HG03342 (cell line): ENCODE measurements around the gene ZRSR2.
A peak's percentile ranks its signal among the peaks of the same experiment; 100 is the strongest.
"Not testable (repeated sequence)": the region's sequence is repeated elsewhere in the genome, so short reads cannot be mapped to it uniquely, and the experiment has no call there.

Experiments
- ATAC-seq: cut with Tn5 transposase; IDR thresholded peaks from one replicate; pipeline ENCODE4 v1.9.1; 2021; ENCODE audit warnings: mild to moderate bottlenecking, moderate library complexity; ENCODE audit not compliant: unreplicated experiment

Gene ZRSR2, protein sequence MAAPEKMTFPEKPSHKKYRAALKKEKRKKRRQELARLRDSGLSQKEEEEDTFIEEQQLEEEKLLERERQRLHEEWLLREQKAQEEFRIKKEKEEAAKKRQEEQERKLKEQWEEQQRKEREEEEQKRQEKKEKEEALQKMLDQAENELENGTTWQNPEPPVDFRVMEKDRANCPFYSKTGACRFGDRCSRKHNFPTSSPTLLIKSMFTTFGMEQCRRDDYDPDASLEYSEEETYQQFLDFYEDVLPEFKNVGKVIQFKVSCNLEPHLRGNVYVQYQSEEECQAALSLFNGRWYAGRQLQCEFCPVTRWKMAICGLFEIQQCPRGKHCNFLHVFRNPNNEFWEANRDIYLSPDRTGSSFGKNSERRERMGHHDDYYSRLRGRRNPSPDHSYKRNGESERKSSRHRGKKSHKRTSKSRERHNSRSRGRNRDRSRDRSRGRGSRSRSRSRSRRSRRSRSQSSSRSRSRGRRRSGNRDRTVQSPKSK

DNA sequence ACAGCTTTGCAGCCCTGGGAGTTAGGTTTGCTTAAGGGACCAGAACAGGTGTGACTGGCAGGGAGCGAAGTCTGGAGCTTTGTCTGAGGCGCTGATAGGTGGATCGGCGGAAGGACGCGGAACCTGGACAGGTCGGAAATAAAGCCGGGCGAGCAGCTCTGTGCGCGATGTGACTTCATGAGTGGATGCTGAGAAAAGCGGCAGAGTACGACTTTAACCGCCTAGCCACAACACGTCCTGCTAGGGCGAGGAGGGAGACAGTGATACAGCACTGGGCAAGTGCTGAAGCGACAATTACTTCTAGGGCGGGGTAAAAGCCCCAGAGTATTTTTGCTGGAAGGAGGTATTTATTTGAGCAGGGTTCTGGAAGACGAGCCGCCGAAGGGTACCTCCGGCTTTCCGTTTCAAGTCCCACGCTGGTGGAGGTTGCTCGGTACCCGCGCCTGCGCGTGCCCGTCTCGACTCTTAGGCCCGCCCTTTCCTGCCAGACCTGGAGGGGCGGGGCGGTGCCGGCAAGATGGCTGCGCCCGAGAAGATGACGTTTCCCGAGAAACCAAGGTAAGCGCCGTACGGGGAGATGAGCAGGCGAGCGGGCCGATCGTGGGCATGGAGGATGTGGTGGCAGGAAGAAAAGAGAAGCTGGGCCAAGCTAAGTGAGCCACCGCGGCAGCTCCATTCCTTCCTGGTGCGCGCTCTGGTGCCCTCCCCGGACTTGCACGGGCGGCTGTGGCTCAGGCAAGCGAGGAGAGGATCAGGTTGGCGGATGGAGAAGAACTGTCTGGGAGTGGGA is at the start of gene ZRSR2:
ZRSR2 (plus strand) TSS at position 506 of the 790 bp plus-strand sequence; CDS start at position 518, 12 bp downstream.
- peak; percentile 87 for ATAC-seq

DNA sequence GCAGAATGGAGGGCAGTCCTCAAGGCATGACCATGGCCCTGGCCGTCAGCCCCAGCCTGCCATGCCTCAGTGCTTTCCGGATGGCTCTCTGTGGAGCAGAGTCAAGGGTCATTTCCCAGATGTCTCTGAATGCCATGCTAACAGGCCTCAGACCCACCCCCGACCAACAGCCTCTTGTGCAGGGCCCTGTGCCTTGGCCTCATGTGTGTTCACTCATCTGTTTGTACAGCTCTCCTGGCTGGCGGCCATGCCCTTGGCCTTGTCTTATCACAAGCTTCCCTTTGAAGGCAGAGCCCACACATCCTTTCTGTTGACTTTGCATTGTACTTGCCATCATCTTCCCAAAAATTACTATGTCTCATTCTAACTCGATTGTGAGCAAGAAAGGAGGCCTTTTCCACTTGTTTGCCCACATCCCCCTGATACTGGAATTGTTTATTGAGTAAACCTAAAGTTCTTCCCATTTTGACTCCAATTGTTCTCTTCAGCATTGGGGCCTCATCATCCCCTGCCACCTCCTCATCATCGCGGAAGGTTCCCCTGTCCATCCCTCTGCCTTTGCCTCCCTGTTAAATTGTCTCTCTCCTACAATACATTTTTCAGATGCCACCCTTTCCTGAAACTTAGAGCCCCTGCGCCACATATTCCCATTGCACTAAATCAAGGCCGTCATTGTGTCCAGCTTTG is 46.0 kb upstream of the ZRSR2 start:
- no peak for ATAC-seq

DNA sequence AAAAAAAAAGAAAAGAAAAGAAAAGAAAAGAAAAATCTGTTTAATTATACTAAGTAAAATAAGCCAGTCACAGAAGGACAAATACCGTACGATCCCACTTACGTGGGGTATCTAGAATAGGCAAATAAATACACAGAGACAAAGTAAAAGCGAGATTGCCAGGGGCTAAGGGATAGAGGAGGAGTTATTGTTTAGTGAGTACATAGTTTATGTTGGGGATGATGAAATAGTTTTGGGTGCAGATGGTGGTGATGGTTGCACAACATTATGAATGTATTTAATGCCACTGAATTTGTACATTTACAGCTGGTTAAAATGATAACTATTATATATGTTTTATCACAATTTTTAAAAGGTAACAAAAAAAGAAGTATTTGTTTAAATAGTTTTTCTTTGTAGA is 45.1 kb upstream of the ZRSR2 start:
- ATAC-seq: no peak

DNA sequence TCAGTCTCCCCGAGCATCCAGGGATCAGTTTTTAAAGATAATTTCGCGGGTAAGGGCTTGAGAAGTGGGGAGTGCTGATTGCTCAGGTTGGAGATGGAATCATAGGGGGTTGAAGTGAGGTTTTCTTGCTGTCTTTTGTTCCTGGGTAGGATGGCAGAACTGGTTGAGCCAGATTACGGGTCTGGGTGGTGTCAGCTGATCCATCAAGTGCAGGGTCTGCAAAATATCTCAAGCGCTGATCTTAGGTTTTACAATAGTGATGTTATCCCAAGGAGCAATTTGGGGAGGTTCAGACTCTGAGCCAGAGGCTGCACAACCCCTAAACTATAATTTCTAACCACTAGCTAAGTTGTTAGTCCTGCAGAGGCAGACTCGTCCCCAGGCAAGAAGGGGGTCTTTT is 43.6 kb upstream of the ZRSR2 start:
- ATAC-seq: not testable (repeated sequence)

DNA sequence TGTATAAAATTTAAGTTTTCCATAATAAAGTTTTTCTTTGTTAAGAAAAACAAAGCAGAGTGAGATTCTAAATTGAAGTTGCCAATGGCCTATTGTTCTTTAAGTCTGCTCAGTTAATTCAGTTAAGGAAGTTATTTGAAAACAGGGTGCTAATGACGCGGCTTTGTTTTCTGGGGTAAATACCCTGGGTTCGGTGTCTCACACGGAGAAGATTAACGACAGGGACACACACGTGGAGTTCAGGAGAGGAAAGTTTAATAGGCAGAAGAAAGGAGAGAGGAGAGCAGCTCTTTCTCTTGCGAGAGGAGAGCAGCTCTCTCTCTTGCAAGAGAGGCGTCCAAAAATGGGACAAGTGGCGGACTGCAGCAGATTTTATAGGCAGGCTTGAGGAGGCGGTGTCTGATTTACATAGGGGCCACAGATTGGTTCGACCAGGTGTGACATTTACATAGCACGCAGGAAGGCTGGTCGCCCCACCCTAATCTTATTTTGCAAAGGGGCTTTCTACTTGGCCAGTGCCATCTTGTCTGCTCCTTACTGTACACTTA is 42.6 kb upstream of the ZRSR2 start:
- ATAC-seq: no peak

DNA sequence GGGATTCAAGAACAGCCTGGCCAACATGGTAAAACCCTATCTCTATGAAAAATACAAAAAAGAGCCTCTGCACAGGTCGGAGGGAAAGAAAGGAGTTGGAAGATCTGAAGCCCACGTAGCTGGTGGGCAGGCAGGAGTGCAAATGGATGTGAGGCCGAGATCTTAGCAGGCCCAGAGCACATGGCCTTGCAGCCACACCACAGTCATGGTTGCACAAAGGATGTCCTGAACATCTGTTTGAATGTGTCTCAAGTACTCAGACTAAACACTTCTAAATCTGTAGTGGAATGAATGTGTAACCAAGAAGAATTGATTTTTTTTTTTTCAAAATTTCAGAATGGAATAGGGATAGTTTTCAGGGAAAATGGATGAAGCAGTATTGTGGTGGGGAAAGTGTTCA is 41.4 kb upstream of the ZRSR2 start:
- no peak for ATAC-seq

DNA sequence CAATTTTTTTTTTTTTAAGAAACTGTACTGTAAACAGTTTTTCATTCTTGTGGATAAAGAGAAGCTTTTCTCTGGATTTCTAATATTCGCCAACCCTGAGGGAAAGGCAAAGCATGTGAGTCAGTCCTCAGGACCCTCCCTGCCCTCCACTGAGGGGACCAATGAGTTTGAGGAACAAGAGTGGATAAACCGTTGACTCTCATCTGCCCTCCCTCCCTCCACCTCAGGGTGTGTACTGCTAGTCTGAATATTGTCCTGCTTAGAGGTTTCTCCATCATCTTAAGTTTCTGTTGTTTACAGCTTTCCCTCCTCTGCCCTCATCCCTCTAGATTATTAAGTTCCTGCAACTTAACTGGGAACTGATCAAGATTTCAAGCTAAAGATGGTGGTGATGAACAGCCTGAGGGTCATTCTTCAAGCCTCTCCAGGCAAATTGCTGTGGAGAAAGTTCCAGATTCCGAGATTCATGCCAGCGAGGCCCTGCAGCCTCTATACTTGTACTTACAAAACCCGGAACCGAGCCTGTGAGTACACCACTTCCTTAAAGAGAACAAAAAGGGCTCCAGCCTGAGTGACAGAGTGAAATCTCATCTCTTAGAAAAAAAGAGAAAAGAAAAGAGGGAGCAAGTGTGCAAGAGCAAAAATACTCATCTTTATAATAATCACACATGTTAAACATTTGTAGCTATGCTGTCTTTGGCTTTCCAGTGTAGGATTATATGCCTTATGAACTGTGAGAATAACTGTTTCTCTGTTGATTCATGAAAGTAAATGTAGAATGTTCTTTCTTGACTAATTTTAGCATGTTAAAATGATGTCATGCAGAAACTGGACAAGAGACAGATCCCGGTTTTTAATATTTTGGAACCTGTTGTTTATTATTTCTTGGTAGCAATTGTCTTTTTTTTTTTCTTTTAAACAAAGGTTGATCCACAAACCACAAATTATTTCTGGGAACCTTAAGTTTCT is 40.4 kb upstream of the ZRSR2 start:
- ATAC-seq: peak; percentile 84

DNA sequence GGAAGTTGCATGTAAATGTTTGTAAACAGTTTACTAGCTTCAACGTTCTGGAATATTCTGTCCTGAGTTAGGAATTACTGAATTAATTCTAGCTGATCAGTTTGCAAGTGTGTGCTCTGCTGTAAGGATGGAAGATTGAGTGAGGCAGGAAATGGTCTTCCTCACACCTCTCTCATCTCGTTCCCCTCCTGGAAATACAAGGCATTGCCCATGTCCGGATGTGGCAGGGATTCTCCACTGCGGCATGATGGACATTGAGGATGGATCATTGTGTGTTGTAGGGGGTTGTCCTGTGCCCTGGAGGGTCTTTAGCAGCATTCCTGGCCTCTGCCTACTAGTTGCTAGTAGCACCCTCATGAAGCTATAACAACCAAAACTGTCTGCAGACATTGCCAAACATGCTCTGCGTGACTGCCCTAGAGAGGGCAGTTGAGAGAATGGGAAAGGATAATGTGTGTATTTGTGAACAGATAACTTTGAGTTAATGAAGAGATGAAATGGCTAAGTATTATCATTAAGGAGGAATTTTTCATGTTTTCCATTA is 39.6 kb upstream of the ZRSR2 start:
- ATAC-seq: no peak

DNA sequence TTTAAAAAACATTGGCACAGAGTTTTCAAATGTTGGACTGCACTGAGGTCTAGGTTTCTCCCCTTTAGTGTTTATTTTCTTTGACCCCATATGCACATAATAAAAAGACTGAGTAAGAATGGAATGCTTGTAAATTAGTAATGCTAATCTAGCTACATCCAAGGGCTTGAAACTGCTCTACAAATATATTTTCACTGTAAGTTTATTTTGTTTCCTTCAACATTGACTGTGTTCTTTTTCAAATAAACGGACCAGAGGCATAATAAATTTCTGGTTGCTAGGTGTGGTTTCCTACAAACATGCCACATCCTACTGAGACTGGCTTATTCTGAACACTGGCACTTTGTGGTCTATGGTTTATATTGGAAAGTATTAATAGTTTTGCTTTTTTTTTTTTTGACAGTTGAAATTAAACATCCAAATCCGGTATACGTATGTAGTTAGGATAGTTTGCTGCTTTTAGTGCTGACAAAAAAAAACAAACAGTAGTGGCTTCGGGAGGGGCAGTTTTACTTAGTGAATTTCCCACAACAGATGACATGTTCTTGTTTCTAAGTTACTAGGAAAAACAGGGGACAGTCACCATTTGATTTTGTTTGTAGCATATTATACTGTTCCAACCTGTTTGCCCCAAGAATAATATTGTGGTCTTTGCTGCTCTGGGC is 39.0 kb upstream of the ZRSR2 start:
- ATAC-seq: peak; percentile 54

DNA sequence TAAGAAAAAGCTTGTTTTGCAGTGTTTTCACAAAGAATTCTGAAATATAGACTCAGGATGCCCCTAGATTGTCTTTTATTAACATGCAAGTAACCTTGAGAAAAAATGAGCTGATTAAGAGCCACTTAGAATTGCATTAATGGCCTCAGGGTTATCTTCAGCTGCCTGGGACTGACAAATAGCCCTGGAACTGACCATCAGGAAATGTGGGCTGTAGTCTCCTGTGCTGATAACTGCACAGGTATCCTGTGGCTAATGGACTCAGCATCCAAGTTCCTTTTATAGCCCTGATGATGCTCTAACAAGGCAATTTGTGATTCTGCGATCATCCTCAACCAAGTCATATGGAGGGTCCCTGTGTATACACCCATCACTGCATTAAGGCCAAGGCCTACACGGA is 35.2 kb upstream of the ZRSR2 start:
- ATAC-seq: no peak

DNA sequence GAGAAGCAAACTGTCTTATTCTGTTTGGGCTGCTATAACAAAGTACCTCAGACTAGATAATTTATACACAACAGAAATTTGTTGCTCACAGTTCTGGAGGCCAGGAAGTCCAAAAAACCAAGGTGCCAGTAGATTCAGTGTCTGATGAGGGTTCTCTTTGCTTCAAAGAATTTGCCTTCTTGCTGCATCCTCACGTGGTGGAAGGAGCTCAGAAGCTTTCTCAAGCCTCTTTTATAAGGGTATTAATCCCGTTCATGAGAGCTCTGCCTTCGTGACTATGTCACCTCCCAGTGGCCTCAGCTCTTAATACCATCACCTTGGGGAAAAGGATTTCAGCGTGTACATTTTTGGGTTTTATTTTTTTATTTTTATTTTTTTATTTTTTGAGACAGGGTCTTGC is 32.1 kb upstream of the ZRSR2 start:
- ATAC-seq: no peak

DNA sequence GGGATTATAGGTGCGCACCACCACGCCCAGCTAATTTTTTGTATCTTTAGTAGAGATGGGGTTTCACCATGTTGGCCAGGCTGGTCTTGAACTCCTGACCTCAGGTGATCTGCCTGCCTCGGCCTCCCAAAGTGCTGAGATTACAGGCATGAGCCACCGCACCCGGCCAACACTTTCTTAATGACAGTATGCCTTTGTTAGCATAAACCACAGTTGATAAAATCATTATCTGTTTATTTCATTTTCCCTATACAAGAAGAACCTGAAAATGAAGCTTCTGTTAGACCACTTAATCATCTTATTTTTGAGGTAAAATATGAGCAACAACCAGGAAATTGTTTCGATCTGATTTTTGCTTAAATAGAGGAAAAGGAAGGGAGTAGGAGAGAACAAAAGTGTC is 30.4 kb upstream of the ZRSR2 start:
- not testable (repeated sequence) for ATAC-seq

DNA sequence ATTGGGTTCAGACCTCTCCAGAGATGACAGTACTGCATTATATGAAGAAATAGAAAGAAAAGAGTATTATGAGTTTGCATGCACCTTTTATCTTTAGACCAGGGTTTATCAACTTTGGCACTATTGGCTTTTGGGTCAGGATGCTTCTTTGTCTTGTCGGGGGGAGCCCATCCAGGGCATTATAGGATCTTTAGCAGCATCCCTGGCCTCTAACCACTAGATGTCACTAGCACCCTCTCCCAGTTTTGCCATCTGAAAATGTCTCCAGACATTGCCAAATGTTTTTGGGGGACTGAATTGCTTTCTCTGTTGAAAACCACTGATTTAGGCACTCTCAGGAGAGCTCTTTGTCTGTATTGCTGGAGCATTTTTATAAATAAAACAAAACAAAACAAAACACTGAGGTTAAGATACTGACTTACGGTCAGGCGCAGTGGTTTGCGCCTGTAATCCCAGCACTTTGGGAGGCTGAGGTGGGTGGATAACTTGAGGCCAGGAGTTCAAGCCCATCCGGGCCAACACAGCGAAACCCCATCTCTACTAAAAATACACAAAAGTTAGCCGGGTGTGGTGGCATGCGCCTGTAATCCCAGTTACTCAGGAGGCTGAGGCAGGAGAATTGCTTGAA is 28.6 kb upstream of the ZRSR2 start:
- ATAC-seq: peak; percentile 52

DNA sequence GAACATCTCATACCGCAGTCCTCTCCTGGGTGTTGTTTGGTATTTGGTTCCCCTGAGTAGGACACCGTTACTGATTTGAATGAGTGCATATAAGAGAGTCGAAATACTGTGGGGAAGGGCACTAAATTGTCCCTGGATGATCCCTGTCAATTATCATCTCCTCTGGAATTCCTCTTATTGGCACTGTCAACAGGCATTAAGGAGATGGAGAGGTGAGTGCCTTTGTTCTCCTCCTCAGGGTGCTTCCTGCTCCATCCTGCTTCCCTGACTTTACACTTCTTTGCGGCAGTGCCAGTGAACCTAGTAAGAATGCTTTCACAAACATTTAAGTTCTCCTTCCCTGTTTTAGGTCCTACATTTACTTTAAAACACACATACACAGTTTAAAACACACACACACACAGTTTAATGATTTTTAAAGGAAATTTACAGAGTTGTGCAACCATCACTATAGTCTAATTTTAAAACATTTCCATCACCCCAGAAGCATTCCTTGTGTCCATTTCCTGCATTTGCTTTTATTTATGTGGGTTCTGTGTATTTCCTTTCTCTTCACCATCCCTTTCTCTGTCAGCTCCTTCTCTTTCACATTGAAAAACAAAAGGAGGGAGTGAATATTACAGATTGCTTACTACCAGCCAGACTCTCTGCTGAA is 20.9 kb upstream of the ZRSR2 start:
- no peak for ATAC-seq

DNA sequence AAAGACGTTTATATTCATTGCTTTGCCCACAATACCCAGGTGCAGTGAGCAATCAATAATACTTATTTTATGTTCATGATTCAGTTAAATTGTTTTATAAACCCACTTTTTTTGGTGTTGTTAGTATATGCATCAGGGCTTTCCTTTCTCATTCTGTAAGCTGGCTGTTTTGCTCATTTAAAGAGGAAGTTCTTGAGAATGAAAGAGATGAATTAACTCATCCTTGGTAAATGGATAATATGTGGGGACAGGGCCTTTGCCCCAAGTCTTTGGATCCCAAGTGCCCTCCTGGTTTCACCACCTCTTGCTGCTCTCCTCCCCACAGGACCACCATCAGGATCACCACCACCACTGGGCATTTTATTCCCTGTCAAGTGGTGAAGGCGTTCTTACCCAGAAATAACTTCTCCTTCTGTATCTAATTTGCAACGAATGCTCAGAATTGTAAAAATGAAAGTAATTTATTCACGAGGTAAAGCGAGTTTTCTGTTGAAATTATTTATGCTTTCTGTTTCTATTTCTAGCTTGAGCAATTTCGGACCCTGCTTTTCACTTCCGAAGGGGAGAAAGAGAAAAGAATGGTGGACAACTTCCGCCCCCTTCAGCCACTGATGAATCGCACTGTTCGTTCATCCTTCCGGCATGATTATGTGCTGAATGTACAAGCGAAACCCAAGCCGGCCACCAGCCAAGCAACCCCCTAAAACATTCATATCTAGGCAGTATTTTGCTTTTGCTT is 8.2 kb upstream of the ZRSR2 start:
- peak; percentile 93 for ATAC-seq

DNA sequence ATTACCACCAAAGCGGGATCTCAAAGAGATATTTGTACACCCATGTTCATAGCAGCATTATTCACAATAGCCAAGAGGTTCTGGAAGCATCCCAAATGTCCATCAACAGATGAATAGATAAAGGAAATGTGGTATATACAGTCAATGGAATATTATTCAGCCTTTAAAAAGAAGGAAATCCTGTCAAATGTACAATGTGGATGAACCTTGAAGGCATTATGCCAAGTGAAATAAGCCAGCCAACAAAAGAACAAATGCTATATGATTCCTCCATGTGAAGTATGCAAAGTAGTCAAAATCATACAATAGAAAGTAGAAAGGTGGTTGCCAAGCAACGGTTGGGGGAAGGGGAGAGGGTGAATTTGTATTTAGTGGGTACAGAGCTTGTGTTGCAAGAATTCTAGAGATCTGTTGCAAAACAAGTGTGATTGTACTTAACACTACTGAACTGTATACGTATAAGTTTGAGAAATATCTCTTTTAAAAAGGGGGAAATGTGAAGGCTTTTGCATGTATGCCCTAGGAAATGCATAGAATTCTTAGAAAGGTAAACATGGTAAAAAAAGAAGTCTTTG is 5.0 kb upstream of the ZRSR2 start:
- no peak for ATAC-seq

DNA sequence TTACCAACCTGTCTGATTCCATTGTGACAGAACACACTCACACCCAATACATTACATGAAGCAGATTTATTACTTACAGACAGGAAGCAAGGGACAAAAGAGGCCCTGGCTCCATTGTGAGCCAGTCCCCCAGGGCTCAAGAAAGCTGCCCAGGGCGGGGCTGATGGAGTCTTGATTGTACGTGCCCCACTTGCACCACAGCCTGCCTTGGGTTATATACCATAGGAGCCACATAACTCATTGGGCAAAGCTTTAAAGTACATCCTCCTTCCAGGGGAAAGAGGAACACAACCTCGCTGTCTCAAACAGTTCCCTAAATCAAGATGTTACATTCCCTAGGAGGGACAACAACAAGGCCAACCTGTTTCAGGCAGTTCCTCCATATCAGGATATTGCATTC is 3.4 kb upstream of the ZRSR2 start:
- ATAC-seq: no peak
